ENCODE results near the gene MCF2L2.

GRCh38 chr3:183188895-183189462 is 239.4 kb downstream of the MCF2L2 start:
- peak in 1 of 6 experiments; percentile 28 for TF ChIP-seq CTCF (IDR thresholded peaks at IDR 0.05)
- TF ChIP-seq POLR2A (IDR thresholded peaks at IDR 0.05): no peak
